ENCODE measurements around the gene HECW1. TPM values are rescaled to one million over a fixed set of nuclear protein-coding genes. Genes with fewer than 3 reads are reported as not detected.
"Not testable (repeated sequence)": the region's sequence is repeated elsewhere in the genome, so short reads cannot be mapped to it uniquely, and the experiment has no call there.

Gene HECW1
- total RNA-seq, 1 donor from 2014 or later: not detected

DNA sequence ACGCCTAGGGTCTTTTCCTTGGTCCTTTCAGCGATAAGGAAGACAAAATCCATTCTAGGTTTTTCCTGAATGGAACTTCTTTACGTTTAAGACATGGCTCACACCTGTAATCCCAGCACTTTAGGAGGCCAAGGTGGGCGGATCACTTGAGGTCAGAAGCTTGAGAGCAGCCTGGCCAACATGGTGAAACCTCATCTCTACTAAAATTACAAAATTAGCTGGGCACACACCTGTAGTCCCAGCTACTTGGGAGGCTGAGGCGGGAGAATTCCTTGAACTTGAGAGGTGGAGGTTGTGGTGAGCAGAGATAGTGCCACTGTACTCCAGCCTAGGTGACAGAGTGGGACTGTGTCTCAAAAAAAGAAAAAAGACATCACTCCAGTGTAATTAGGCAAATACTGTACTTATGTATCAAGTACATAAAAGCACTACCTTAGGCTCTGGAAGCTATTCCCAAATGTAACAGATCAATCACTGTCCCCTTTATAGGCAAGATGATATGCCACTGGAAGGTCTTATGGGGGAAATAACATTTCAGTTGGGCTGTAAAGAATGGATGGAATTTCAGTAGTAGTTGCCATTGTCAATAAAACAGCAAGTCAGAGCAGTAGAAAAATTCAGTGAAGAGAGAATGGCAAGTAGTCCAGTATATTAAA lies 476.2 kb downstream of the HECW1 start:
- ATAC-seq (ENCODE audit: poor library complexity) (no peak), DNase-seq (no peak)
- intact Hi-C loops (cut with DNase I): loop anchor here (10.0 kb wide), 1 partner anchor 246 kb away; no protein-coding TSS in a partner anchor

DNA sequence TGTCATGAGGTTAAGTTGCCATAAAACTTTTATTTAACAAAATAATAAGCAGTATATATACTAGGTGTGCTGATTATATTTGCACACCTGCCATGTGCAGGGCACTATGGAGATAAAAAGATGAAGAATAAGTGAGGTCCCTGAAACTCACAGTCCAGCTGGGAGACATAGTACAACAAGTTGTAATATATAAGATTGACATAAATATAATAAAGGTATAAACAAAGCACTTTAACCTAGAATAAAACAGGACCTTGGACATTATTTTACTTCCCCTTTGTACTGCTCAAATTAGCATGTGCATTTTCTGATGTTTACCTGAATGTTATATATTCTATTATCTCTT lies 476.7 kb downstream of the HECW1 start:
- no peak for DNase-seq
- intact Hi-C loops (cut with DNase I): loop anchor here (10.0 kb wide), 1 partner anchor 246 kb away; no protein-coding TSS in a partner anchor
- ATAC-seq (ENCODE audit: poor library complexity): no peak

DNA sequence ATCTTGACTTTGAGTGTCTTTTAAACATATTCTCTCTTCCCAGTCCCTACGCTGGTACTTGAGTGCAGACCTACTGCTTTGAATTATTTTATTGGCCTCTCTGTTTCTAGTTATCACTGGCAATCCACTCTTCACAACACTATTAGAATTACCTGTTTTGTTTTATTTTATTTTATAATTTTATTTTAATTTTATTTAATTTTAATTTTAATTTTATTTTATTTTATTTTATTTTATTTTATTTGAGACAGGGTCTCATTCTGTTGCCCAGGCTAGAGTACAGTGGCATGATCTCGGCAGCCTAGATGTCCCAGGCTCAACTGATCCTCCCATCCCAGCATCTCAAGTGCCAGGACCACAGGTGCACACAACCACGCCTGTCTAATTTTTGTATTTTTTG lies 477.3 kb downstream of the HECW1 start:
- intact Hi-C loops (cut with DNase I): loop anchor here (10.0 kb wide), 1 partner anchor 245 kb away; no protein-coding TSS in a partner anchor
- no peak for DNase-seq
- no peak for ATAC-seq (ENCODE audit: poor library complexity)

DNA sequence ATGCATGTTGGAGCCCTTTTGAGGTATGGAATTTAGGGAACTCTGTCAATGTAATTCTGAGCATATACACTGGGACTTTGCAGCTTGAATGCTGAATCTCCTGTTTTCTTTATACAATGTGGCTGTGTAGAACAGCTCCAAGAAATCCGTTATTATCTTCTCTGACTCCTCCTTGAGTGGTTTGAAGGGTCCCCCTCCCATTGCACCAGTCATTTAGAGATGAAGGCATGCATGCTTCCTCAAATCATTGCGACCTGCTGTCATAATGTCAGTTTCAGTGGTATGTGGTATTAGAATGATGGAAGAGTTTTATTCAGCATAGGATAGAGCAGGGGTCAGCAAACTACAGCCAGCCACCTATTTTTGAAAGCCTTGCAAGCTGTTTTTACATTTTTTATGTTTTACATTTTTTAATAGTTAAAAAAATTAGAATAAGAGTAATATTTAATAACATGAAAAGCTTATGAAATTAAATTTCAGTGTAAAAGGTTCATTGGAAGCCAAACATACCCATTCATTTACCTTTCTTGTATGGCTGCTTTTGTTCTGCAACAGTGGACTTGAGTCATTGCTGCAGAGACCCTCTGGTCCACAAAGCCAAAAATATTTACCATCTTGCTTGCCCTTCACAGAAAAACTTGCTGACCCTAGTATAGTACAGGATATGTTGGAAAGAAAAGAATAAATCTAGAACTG lies 478.6 kb downstream of the HECW1 start:
- ATAC-seq (ENCODE audit: poor library complexity) (no peak), DNase-seq (no peak)
- intact Hi-C loops (cut with DNase I): no loop called here

DNA sequence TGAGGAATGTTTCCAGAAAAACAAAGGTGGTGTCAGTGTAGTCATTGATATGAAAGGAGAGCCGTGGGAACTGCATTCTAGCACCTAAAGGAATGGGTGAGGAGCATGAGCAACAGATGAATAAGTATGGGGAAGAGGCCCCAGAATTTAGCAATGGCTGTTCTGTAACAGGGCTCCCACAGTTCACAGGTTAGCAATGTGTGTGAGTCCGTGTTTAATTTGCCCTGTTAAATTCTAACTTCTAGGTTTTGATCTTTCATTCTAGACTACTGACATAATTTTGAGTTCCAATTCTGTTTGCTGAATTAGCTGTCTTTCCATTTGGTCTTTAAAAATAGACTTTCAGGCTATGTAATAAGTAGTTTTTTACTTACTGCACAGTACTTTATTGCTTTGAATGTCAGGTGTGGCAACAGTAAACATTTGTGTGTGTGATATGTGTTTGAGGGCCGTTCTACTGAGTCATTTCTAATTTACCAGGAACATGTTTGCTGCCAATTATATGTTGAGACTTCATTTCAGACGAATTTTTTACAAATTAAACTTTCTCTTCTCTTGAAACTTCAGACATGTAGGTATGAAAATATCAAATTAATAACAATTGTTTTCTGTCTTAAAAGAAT lies 479.2 kb downstream of the HECW1 start:
- intact Hi-C loops (cut with DNase I): no loop called here
- no peak for ATAC-seq (ENCODE audit: poor library complexity)
- DNase-seq: no peak

DNA sequence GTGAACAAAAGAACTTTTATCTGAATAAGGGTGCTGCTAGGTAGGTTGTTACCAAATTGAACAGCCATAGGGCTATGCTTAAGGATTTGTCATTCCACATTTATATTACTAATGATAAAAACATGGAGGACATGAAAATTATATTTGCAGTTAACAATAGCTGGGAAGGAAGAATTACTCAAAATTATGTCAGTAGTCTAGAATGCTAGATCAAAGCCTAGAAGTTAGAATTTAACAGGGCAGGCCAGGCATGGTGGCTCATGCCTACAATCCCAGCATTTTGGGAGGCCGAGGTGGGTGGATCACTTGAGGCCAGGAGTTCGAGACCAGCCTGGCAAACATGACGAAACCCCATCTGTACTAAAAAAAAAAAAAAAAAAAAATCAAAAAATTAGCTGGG lies 479.9 kb downstream of the HECW1 start:
- ATAC-seq (ENCODE audit: poor library complexity): no peak
- intact Hi-C loops (cut with DNase I): no loop called here
- no peak for DNase-seq

DNA sequence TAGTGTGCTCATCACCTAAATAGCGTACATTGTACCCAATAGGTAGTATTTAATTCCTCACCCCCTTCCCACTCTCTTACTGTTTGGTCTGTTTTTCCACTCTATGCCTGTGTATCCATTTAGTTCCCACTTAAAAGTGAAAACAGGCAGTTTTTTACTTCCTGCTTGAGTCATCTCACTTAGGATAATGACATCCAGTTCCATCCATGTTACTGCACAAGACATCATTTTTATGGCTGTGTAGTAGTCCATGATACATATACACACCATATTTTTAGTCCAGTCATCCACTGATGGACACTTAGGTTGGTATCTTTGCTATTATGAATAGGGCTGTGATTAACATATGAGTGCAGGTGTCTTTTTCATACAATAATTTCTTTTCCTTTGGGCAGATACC lies 480.6 kb downstream of the HECW1 start:
- ATAC-seq (ENCODE audit: poor library complexity) (no peak), DNase-seq (no peak)
- intact Hi-C loops (cut with DNase I): no loop called here

DNA sequence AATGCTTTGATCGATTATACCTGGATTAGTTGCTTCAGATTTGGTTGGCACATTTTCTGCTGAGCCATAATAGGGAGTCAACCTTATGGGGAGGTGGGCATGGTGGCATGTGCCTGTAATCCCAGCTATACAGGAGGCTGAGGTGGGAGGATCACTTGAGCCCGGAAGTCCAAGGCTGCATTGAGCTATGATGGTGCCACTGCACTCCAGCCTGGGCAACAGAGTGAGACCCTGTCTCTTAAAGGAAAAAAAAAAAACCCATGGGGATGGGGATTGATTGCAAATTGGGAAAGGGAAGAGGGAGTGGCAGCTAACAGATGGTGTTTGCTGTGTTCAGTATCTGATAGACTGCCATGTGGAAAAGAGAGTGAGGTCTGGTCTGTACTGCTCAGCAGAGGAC lies 481.6 kb downstream of the HECW1 start:
- intact Hi-C loops (cut with DNase I): no loop called here
- no peak for DNase-seq
- no peak for ATAC-seq (ENCODE audit: poor library complexity)

DNA sequence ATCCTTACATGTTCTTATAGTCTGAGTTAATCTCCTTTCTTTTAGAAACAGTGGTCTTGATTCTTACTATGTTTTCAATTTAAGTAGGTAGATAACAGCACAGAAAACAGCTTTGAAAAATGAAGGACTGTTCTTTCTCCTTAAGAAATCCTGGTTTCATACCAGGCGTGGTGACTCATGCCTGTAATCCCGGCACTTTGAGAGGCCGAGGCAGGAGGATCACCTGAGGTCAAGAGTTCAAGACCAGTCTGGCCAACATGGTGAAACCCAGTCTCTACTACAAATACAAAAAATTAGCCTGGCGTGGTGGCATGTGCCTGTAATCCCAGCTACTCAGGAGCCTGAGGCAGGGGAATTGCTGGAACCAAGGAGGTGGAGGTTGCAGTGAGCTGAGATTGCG lies 484.0 kb downstream of the HECW1 start:
- ATAC-seq (ENCODE audit: poor library complexity); intact Hi-C loops (cut with DNase I); DNase-seq: not testable (repeated sequence)

DNA sequence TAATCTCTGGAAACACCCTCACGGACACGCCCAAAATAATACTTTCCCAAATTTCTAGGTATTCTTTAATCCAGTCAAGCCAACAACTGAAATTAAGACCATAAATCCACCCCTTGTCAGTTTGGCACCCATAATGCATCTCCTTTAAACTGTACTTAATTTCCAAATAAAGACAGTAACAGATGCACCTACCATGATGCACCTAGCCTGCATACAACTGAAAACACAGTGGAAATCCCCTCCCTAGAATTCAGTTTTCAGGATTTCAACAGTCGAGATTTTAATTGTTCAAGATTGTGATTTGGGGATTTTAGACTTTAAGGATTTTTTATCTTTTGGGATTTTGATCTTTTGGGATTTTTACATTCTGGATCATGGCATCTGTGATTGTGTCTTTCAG lies 487.6 kb downstream of the HECW1 start:
- ATAC-seq (ENCODE audit: poor library complexity): no peak
- intact Hi-C loops (cut with DNase I): no loop called here
- DNase-seq: no peak

DNA sequence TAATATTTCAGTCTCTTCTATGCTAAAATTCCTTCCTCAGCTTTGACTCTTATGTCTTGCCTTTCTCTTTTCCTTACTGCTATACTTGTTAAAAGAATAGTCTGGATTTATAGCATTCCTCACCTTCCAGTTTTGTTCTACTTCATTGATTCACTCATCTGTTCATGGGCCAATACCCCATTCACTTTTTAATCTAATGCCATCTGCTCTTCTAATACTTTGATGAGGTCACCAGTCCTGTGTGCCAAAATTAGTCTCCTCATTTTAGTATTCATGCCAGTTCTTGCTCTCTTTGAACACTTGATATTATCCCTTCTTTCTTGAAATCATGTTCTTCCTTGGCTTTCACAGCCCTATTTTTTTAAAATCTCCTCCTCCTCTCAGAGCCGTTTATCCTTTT lies 489.8 kb downstream of the HECW1 start:
- ATAC-seq (ENCODE audit: poor library complexity) (no peak), DNase-seq (no peak)
- intact Hi-C loops (cut with DNase I): no loop called here

DNA sequence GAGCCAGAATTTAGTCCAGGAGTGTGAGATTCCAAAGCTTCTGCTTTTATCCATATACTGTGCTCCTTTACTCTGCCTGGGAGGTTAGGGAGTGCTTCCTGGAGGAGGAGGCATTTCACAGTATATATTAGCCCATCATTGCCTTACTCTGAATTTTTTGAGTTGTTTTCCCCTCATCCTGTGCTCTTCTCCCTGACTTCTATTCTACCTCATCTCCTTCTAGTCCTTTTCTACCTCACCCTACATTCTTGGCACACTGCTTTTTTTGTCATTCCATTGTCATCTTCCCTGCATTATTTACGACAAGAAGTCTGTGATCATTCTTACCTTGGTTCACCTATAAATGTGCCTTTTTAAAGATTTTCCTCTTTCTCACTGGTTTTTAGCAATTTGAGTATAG lies 491.8 kb downstream of the HECW1 start:
- intact Hi-C loops (cut with DNase I): no loop called here
- DNase-seq (no peak), ATAC-seq (ENCODE audit: poor library complexity) (no peak)

DNA sequence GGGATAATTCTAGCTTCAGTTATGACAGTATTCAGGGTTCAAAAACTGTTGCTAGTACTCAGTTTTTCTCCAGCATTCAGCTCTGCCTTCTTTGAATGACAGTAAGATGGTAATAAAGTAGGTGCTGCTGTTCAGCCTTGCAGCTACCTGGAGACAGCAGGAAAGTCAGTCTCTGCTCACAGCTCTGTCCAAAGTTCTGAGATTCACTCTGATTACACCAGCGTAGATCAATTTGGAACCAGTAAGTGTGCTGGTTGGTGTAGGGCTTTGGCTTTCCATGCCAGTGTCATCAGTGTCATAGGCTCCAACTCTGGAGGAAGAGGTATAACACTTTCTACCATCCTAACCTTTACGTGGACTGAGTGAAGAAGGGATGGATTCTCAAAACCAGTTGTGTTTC lies 496.6 kb downstream of the HECW1 start:
- intact Hi-C loops (cut with DNase I): no loop called here
- ATAC-seq (ENCODE audit: poor library complexity) (no peak), DNase-seq (no peak)

DNA sequence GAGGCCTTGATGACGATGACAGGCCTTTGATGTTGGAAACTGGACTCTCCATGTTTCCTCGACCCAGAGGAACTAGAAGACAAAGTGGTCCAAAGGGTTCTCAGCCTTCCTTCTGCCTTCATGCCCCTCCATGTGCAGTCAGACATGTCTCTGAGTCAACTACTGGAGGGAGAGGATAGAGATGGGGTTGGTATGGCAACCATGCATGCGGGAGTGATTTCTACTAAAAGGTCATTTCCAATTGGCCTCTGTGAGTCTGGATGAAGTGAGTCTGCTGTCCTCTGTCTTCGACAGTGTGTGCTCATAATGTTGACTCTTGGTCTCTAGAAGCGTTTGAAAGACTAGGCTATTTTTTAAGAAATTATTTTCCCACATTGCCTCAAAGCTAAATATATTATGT lies 499.7 kb downstream of the HECW1 start:
- no peak for ATAC-seq (ENCODE audit: poor library complexity)
- intact Hi-C loops (cut with DNase I): no loop called here
- DNase-seq: no peak

DNA sequence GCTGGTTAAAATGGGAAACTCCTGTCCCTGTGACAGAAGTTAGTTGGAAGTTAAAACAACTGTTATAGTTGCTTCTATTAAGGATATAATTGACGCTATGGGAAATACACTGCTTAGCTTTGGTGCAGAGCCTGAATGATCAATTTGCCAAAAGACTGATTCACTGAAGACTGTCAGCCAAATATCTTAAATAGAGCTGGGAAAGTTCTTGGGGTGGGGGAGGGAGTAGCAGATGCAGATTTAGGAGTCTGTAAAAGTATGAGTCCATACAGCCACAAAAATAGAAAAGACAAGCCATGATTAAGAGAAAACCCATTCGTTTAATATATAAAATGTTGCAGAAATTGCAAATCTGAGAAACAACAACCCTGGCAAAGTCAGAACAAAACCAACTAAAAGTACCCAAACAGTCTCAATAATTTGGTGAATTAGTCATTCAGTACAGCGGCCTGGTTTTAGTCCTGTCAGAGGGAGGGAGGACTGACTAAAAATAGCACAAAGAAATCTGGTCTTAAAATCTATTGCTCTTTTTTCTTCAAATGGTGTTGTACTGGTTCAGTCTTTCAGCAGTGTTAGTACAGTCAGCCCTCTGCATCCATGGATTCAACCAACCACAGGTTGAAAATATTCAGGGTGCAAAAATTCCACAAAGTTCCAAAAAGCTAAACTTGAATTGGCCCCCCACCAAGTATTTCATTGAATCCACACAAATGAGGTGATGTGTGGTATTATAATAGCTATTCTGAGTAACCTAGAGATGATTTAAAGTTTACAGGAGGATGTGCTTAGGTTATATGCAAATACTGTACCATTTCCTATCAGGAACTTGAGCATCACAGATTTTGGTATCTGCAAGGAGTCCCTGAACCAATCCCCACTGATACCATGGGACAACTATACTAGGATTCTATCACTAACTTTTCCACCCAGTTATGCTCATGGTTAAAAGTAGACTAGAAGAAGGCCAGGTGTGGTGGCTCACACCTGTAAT lies 500.4 kb downstream of the HECW1 start:
- DNase-seq (no peak), ATAC-seq (ENCODE audit: poor library complexity) (peak; percentile 22)
- intact Hi-C loops (cut with DNase I): no loop called here

Measured in Right ventricle myocardium superior (tissue), 1 donor.